GM21515 (cell line): Measurements from ENCODE around the gene SLC16A2.
"Not testable (repeated sequence)": the region's sequence is repeated elsewhere in the genome, so short reads cannot be mapped to it uniquely, and the experiment has no call there.

Experiments used
- ATAC-seq: cut with Tn5 transposase; IDR thresholded peaks from one replicate; pipeline ENCODE4 v1.9.1; 2021; ENCODE audit not compliant: unreplicated experiment

SLC16A2 gene

DNA sequence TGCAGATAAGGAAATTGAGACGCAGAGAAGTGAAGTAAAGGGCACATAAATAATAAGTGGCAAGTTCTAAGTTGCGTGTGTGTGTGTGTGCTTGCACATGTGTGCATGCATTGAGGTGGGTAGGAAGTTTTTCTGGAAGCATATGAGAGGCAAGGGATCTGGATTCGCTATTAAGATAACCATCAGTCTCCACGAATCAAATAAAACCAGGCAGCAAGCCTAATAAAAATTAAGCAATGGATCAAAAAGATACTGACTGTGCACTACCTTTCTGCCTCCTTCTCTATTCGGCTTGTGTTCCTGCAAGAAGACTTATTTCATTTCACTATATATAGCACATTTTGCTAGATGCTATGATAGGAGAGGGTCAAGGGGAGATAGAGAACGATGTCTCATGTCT lies 23.8 kb downstream of the SLC16A2 start:
- no peak for ATAC-seq

DNA sequence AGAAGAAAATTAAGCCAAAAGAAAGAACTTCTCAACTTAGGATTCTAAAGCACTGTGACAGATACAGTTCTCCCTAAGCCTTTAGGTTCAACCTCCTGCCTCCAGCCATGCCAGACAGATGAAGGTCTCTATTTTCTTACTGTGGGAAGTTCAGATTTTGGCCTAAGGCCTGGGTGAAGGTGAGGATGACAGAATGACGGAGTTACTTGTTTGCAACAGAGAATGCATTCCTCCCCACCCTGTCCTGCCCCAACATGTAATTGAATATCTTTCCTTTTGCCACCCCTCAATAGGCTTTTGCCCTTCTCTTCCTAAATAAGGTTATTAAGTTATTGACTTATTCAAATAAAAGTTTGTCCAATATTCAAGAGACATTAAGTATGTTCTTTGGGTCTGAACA lies 25.6 kb downstream of the SLC16A2 start:
- ATAC-seq, result no peak

GRCh38 chrX:74448669-74449068 lies 27.4 kb downstream of the SLC16A2 start:
- no peak for ATAC-seq

- ATAC-seq, result no peak
Measured at GRCh38 chrX:74449322-74449936, 28.1 kb downstream of the SLC16A2 start.

DNA sequence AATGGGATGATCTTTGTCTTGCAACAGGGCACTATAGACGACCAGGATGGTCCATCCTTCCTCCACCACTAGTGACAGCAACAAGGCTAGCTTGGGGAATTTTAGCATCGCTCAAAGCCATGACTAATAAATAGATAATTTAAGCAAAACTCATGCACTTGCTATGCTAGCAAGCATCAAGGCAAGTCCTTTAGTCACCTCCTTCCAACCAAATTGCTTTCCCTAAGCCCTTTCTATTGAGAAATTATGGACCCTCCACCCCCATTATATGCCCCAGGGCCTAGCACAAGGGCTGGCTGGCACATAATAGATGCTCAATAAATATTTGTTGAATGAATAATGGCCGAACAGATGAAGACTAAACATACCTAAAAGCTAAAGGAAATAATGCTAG lies 28.6 kb downstream of the SLC16A2 start:
- ATAC-seq, result no peak

DNA sequence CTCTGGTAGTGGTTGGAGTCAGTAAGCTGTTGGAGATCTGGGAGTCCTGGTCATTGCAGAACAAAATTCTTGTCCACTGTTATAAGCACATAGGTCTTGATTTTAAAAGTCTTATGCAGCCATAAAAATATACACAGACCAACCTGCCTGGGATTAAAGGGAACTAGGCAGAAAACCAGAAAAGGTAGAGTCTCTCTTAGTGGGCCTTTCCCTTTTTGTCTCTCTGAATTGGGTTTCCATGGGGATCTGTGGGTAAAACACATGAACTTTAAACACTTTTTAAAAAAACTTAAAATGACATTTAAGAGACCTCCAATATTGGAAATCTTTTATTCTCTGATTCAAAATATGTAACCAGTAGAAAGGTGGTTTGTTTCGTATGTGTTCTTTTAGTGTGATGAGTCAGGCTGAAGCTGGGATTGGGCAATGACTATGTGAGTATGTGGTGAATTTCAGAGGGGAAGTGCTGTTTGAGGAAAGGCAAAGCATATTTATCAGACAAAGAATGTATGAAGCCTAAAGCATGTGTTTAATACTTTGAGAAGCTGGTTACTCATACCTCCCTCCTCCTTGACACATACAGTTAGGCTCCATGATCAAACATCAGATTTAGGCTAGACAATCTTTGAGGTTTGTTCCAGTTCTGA lies 29.6 kb downstream of the SLC16A2 start:
- no peak for ATAC-seq

DNA sequence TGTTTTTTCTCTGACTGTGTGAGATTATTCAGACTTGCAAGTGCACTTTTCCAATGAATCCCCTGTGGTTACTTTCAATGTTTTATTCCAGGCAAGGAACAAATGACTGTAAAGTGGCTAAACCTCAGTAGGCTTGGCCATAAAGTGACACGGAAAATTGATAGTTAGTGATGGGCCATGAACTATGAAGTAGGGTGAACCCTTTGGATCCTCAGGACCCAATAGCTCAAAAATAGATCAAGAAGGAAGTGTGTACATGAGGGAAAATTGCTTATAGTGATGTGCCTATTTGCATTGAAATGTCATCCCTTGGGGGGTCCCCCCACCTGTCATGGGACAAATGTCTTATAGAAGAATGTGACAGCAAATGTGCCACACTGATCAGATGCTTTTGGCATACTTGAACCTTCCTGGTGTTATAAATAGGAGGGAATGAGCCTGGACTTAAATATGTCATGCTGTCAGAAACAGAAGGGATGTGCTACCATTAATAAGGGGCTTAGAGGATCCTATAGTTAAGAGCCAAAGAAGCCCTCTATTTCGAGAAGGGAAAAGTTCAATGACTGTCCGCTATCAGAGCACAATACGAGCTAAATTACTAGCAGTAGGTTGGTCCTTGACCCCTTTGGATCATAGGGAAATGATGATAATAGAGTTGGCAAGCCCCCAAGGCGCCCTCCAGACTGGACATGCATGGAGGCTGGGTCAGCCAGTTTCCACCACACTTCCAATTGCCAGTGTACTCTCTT lies 30.3 kb downstream of the SLC16A2 start:
- no peak for ATAC-seq

DNA sequence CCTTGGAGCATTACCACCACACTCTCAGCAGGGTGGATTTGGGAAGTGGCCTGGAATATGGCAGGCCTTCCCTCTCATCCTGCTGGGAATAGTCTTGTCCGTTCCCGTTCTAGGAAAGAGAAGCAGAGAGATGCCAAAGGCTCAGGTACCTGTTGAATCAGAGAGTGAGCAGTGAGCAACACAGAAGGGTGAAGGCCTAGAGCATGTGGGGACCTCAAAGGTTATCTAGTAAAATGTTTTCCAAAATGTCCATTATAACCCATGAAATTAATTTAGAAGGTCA lies 30.8 kb downstream of the SLC16A2 start:
- ATAC-seq, result no peak

DNA sequence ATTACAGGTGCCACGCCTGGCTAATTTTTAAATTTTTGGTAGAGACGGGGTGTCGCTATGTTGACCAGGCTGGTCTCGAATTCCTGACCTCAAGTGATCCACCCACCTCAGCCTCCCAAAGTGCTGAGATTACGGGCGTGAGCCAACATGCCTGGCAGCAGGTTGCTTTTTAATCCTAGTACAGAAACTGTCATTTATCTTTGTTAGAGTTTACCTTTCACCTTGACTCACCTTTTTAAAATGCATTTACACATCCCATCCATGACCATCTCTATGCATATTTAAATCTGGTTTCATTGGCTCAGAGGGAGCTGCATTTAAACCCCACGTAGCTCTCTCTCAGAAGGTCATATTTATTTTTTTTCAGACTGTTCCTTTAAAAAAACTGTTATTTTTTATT lies 31.9 kb downstream of the SLC16A2 start:
- ATAC-seq, result no peak

DNA sequence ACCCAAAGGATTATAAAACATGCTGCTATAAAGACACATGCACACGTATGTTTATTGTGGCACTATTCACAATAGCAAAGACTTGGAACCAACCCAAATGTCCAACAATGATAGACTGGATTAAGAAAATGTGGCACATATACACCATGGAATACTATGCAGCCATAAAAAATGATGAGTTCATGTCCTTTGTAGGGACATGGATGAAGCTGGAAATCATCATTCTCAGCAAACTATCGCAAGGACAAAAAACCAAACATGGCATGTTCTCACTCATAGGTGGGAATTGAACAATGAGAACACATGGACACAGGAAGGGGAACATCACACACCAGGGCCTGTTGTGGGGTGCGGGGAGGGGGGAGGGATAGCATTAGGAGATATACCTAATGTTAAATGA lies 32.9 kb downstream of the SLC16A2 start:
- not testable (repeated sequence) for ATAC-seq

DNA sequence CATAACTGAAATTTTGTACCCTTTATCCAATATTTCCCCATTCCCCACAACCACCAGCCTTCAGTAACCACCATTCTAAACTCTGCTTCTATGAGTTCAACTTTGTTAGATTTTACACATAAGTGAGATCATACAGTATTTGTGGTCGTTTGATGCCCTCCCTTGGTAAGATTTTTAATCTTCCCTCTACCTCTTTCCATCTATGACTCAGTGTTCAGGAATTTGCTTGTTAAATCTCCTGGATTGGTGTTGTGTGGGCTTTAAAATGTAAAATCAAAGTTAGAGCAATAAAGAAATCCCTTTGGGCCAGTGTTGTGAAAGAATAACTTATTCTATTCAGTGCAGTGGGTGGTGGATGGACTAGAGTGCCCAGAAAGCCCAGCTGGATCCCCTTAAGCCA lies 37.4 kb downstream of the SLC16A2 start:
- ATAC-seq, result no peak

GRCh38 chrX:74461384-74461783 lies 40.1 kb downstream of the SLC16A2 start:
- no peak for ATAC-seq

GRCh38 chrX:74464722-74465121 lies 43.4 kb downstream of the SLC16A2 start:
- ATAC-seq, result no peak

DNA sequence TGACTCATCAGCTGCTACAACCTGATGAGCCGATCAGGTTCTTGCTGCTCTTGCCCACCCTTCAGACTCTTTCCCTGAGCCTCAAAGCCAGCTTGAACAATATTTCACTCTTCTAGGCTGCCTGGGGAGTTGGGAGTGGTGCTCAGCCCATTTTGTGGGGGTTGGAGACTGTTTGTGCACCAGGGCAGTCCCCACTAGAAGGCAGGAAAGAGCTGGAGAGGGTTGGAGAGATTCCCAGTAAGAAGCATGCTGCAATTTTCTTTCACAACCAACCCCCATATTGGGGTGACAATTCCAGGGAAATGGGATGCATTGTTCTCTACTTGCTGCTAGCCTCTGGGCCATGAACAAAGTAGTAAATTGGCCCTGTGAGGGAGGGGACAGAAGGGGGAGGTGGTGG lies 44.1 kb downstream of the SLC16A2 start:
- ATAC-seq, result no peak

GRCh38 chrX:74467656-74468055 lies 46.4 kb downstream of the SLC16A2 start:
- no peak for ATAC-seq

- ATAC-seq, result not testable (repeated sequence)
Measured at GRCh38 chrX:74473116-74473515, 51.8 kb downstream of the SLC16A2 start.

DNA sequence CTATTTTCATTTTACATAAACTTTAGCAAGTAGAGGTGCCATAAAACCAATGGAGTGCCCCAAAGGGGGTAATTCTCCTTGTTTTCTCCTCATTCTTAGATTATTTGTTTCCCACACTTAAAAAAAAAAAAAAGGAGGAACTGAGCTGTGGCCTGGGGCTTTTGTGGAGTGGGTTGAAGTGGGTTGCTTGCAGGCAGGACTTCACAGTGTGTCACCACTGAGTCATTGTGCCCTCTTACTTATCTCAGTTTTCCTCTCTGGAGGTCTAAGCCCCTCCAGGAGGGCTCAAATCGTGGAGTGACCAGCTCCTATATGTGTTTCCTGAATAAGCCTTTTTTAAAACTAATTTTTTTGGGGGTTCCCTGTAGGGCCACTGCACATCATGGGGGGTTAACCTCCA lies 69.0 kb downstream of the SLC16A2 start:
- no peak for ATAC-seq

GRCh38 chrX:74492720-74493201 lies 71.5 kb downstream of the SLC16A2 start:
- ATAC-seq, result no peak

- ATAC-seq, result no peak
Measured at GRCh38 chrX:74493806-74494205, 72.5 kb downstream of the SLC16A2 start.

- ATAC-seq, result no peak
Measured at GRCh38 chrX:74498924-74499323, 77.6 kb downstream of the SLC16A2 start.

GRCh38 chrX:74500067-74500466 lies 78.8 kb downstream of the SLC16A2 start:
- ATAC-seq, result no peak

- ATAC-seq, result no peak
Measured at GRCh38 chrX:74500555-74500954, 79.3 kb downstream of the SLC16A2 start.
